HL-60 (cell line): Measurements from ENCODE around the gene ARFGEF3.

Experiments
- CTCF ChIP-seq: IDR thresholded peaks from one replicate; pipeline ENCODE4 v1.5.1; 2011; ENCODE audit warnings: low read length, control low read depth, inconsistent platforms; ENCODE audit not compliant: insufficient read depth
- GABPA ChIP-seq: IDR thresholded peaks from 2 replicates; pipeline ENCODE4 v1.6.1; 2012; ENCODE audit warnings: low read depth
- POLR2AphosphoS5 ChIP-seq: IDR thresholded peaks from 2 replicates; pipeline ENCODE4 v1.6.1; 2012; ENCODE audit warnings: low read depth
- REST ChIP-seq: IDR thresholded peaks from 2 replicates; pipeline ENCODE4 v1.6.1; 2012; ENCODE audit warnings: low read depth; ENCODE audit not compliant: insufficient replicate concordance
- SPI1 ChIP-seq: IDR thresholded peaks from 2 replicates; pipeline ENCODE4 v1.6.1; 2012; ENCODE audit warnings: low read depth, mild to moderate bottlenecking, borderline replicate concordance

- TF ChIP-seq CTCF (no peak), REST (no peak), SPI1 (no peak), POLR2AphosphoS5 (no peak), GABPA (no peak)
These were observed 170.2 kb downstream of the ARFGEF3 start for GRCh38 chr6:138331984-138332383.
